ENCODE data around the gene TRPM4. TPM values are rescaled to one million over a fixed set of nuclear protein-coding genes. Genes with fewer than 3 reads are reported as not detected.

TRPM4 gene
- total and polyA plus RNA-seq, 2 of the 8 experiments (the other 6 are each of a cell fraction or from before 2014, with no cell fraction given), result 11.3 to 13.3 TPM

DNA sequence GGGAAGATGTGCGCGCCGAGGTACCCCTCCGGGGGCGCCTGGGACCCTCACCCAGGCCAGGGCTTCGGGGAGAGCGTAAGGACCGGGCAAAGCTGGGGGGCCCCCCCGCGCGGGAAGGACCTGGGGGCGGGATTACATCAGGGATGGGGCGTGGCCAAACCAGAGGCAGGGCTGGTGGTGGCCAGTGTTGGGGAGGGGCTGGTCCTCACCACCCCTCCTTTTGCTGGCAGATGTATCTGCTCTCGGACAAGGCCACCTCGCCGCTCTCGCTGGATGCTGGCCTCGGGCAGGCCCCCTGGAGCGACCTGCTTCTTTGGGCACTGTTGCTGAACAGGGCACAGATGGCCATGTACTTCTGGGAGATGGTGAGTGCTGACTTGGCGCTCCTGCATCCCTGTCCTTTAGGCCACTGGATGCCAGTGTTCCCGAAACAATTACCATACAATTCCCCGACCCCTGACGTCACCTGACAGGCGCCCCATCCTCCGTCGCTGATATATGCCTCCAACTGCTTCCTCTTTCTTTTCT is 25.3 kb downstream of the TRPM4 start (continued):
- TF ChIP-seq CHD7 (IDR thresholded peaks at IDR 0.05; ENCODE audit: insufficient replicate concordance, low read length) (no peak), BACH1 (IDR thresholded peaks at IDR 0.05; ENCODE audit: low read length) (no peak), CHD1 (IDR thresholded peaks at IDR 0.05; ENCODE audit: low read depth, low read length) (no peak), SP4 (IDR thresholded peaks at IDR 0.05; ENCODE audit: low read length) (no peak)
